ENCODE measurements around the gene SRRM2.
"Not testable (repeated sequence)": the region's sequence is repeated elsewhere in the genome, so short reads cannot be mapped to it uniquely, and the experiment has no call there.

SRRM2 gene

GRCh38 chr16:2715064-2715463 is 37.4 kb upstream of the SRRM2 start:
- DNase-seq (ENCODE audit: low spot score) = no peak

DNA sequence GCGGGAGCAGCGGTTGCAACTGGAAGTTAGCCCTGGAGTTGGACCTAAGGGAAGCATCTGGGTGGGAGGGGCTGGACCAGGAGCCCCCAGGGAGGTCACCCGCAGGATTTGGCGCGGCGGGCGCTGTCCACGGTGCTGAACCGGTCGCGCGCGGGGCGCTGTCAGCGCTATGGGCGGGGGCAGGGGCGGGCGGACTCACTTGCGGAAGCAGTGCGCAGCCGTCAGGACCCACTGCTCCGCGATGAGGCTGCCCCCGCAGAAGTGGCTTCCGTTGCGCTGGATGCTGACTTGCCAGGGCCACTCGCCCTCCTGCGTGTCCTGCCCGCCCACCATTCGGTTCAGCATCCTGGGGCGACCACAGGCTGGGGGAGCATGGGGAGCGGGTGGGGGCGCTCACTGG is 36.9 kb upstream of the SRRM2 start:
- DNase-seq (ENCODE audit: low spot score) = peak; percentile 77

- DNase-seq (ENCODE audit: low spot score) = no peak
Observed at GRCh38 chr16:2715966-2716885, 36.2 kb upstream of the SRRM2 start.

- no peak for DNase-seq (ENCODE audit: low spot score)
Observed at GRCh38 chr16:2716948-2717347, 35.5 kb upstream of the SRRM2 start.

DNA sequence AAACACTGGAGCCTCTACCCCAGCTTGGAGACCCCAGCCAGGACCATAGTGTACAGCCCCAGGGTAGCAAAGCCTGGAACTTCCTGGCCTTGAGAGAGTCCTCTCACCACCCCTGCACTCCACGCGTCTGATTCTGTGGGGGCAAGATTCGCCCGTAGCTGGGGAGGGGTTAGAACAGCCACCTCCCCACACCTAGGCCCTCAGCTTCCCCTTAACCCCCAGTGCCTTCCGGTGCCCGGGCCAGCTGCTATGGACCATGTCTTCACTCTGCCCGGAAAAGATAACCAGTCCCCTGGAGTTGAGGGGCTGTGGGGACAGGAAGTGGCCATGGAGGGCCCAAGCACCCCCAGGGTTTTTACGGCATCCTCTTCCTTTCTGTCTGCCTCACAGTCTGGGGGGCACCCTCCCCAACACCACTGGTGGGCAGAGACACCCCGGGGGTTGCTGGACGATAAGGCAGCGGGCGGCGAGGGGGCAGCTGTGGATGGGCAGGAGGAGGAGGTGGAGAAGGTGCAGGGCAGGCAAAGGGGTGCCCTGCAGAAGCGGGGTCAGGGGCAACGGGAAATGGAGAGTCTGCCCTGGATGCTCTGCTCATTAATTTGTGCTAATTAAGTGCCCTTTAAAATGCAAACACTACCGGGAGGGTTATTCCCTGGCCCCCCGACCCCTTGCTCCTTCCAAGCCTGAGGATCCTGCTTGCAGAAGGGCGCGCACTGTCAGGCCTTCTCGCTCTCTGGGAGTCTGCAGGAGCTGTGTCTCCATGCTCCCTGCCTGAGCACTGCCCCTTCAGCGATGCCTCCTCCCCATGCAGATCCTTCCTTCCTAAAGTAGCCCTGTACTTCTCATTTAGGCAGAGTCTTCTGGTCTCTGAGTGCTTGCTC is 34.8 kb upstream of the SRRM2 start:
- DNase-seq (ENCODE audit: low spot score) = no peak

- no peak for DNase-seq (ENCODE audit: low spot score)
Observed at GRCh38 chr16:2719328-2720063, 32.9 kb upstream of the SRRM2 start.

- DNase-seq (ENCODE audit: low spot score) = no peak
Observed at GRCh38 chr16:2720064-2720457, 32.4 kb upstream of the SRRM2 start, which contains the start of gene PRSS27. Gene PRSS27 (minus strand): TSS chr16:2720224. CDS start chr16:2720160, 64 bp downstream.

DNA sequence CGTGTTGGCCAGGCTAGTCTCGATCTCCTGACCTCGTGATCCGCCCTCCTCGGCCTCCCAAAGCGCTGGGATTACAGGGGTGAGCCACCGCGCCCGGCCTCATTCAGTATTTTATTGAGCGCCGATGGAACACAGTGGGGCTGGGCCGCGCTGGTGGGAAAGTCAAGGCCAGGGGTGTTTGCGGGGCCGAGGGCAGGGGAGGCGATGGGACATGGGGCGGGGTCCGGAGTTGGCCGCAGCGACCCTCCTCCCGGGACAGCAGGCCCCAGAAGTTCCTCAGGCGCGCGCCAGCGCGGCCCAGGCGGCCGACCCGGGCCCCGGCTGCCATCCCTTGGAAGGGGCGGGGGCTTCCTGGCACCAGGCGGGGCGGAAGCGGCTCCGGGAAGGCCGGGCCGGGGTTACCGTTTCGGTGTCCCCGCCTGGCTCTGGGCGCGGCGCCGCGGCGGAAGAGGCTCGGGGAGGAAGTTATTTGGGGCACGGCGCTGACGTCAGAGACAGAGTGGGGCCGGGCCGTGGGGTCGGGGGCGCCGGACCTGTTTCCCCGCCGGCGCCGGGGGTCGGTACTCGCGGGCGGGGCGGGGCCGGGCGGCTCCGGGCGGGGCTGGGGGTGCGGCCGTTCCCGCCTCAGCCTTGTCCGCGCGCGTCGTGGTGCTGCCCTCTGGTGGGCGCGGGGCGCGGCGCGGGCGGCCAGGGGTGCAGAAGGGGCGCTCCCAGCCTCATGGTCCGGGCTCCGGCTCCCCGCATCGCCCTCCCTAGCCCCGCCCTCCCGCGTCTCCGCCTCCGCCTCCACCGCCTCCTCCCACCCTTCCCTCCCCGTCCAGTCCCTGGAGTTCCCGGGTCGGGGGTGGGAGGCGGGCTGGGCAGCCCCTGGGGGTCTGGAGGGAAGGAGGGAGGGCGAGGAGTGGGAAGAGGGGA is 31.5 kb upstream of the SRRM2 start:
- peak; percentile 86 for DNase-seq (ENCODE audit: low spot score)

DNA sequence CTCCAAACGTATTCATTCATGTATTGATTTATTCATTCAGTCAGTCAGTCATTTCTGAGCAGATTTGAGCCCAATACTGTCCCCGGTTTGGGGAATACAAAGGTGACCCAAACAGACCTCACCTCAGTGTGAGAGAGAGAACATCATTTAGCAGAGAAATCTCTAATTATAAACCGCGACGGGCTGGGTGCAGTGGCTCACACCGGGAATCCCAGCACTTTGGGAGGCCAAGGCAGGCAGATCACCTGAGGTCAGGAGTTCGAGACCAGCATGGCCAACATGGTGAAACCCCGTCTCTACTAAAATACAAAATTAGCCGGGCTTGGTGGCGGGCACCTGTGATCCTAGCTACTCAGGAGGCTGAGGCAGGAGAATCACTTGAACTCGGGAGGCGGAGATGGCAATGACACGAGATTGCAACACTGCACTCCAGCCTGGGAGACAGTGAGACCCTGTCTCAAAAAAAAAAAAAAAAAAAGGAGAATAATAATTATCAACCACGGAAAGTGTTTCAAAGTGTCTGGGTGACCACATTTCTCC is 30.7 kb upstream of the SRRM2 start:
- DNase-seq (ENCODE audit: low spot score) = not testable (repeated sequence)

DNA sequence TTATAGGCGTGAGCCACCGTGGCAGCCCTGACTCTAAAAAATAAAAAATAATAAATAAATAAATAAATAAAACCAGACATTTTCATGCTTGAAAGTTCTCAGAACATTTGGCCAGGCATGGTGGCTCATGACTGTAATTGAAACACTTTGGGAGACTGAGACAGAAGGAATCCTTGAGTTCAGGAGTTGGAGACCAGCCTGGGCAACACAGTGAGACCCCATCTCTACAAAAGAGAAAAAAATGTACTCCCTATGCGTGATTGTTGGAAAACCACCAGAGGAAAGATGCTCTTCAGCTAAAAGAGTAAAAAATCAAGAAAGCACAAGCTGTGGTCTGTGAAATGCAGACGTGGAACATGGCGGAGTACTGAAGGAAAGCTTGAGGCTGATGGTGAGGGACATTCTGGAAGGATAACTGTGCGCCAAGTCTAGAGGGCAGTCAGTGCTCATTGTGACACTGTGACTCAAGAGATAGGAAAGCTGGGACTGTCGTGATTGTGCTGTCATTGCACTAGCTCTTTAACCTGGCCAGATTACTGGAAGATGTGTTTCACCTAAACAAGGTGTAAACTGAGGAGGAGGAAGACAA is 28.3 kb upstream of the SRRM2 start:
- DNase-seq (ENCODE audit: low spot score) = no peak

DNA sequence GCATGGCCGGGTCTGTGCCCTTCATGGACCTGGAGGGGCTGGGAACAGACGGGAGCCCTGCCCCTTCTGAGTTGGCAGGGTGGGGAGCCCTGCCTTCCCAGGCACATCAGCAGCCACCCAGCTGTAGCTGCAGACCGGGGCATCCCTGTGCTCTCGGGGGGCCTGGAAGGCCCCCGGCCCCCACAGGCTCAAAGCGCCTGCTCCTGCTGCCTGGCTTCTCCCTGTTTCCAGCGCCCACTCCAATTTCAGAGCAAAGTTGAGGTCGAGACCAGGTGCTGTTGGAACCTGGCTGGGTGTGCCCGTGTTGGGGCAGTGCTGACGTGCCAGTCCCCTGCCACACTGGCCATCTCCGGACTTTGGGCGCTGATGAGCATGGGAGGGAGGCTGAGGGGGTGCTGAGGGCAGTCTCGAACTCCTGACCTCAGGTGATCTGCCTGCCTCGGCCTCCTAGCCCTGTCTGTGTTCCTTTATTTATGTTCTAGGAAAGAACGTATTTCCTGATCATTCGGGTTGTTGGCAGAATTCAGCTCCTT is 27.6 kb upstream of the SRRM2 start:
- DNase-seq (ENCODE audit: low spot score) = no peak

DNA sequence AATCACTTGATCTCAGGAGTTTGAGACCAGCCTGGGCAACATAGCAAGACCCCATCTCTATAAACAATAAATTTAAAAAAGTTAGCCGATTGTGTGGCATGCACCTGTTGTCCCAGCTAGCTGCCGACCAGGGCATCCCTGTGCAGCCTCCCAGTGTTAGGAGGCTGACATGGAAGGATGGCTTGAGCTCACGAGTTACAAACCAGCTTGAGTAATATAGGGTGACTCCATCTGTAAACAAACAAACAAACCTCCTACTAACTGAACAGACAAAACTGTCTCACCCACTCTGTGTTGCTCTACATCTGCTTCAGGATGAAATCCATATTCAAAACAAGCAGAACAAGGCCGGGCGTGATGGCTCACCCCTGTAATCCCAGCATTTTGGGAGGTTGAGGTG is 25.5 kb upstream of the SRRM2 start:
- DNase-seq (ENCODE audit: low spot score) = no peak

- no peak for DNase-seq (ENCODE audit: low spot score)
Observed at GRCh38 chr16:2728034-2728433, 24.4 kb upstream of the SRRM2 start.

- DNase-seq (ENCODE audit: low spot score) = no peak
Observed at GRCh38 chr16:2734844-2735515, 17.5 kb upstream of the SRRM2 start.

- DNase-seq (ENCODE audit: low spot score) = no peak
Observed at GRCh38 chr16:2736476-2737237, 15.8 kb upstream of the SRRM2 start.

- no peak for DNase-seq (ENCODE audit: low spot score)
Observed at GRCh38 chr16:2737238-2737605, 15.2 kb upstream of the SRRM2 start.

- no peak for DNase-seq (ENCODE audit: low spot score)
Observed at GRCh38 chr16:2737895-2738418, 14.5 kb upstream of the SRRM2 start.

DNA sequence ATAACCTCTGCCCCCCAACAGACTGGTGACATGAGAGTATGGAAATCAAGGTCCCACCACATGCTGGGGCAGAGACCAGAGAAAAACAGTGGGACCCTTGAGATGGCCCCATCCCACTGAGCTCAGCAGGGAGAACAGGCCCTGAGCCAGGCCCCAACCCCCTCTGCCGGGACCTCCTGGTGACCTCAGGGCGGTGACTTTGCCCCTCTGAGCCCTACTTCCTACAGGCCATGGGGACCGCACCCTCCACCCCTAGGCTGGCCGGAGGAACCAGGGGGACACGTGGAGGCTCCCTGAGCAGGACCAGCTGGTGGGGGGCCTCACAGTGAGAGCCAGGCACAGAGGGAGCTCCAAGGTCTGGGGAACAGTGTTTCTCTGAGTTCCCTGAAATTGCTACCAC is 13.8 kb upstream of the SRRM2 start:
- no peak for DNase-seq (ENCODE audit: low spot score)

Data from CD4-positive, alpha-beta T cell treated with Interleukin-15 for 4 hours (primary cell).